GM18909 (cell line): ENCODE measurements around the gene ZNF560.
"Not testable (repeated sequence)": the region's sequence is repeated elsewhere in the genome, so short reads cannot be mapped to it uniquely, and the experiment has no call there.

Experiments
- ATAC-seq: cut with Tn5 transposase; IDR thresholded peaks from one replicate; pipeline ENCODE4 v1.9.1; 2021; ENCODE audit warnings: mild to moderate bottlenecking; ENCODE audit not compliant: unreplicated experiment, poor library complexity

ZNF560 gene

DNA sequence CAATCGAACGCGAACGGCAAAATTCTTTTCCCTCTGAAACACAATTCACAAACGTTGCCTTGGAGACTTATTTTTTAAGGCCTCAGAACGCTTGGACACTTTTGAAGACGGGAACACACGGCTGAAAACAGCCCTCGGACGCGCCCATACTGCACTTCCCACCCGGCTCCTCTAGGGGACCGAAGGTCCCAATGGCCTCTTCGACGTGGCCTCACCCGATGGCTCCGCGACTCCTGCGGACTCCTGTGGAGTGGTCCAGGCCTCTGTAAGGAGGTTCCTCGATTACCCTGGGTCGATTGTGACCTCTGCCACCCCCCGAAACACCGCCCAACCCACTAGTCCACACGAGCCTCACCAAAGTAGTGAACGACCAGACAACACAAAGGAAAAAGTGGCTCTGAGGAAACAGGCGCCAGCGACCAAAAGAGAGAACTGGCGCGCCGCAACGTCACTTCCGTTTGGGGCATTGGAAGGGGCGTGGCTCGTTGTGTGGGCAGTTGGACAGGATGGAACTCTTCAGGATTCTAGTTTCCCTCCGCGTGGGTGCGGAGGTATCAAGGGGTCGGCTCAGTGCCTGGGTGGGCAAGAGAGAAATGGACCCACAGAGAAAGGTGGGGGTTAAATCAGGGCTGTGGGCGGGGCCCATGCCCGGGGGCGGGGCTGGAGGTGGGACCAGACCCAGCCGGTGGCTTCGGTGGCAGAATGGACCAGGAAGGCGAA, at the start of gene ZNF560:
TSS of gene ZNF560 (minus strand) at position 434 of the 720 bp plus-strand sequence. CDS start 23,303 bp downstream, outside the sequence.
- no peak for ATAC-seq

DNA sequence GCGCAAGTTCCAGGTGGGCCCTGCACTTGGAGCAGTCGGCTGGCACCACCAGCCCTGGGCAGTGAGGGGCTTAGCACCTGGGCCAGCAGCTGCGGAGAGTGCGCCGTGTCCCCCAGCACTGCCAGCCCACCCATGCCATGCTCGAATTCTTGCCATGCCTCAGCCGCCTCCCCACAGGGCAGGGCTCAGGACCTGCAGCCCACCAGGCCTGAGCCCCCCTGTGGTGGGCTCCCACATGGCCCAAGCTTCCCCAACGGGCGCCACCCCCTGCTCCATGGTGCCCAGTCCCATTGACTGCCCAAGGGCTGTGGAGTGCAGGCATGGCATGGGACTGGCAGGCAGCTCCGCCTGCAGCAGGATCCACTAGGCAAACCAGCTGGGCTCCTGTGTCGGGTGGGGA, 49.5 kb upstream of the ZNF560 start:
- no peak for ATAC-seq

DNA sequence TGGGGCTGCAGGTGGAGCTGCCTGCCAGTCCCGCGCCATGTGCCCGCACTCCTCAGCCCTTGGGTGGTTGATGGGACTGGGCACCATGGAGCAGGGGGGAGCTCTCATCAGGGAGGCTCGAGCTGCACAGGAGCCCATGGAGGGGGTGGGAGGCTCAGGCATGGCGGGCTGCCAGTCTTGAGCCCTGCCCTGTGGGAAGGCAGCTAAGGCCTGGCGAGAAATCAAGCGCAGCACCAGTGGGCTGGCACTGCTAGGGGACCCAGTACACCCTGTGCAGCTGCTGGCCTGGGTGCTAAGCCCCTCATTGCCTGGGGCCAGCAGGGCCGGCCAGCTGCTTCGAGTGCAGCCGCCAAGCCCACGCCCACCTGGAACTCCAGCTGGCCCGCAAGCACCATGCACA, 42.9 kb upstream of the ZNF560 start:
- ATAC-seq = not testable (repeated sequence)

DNA sequence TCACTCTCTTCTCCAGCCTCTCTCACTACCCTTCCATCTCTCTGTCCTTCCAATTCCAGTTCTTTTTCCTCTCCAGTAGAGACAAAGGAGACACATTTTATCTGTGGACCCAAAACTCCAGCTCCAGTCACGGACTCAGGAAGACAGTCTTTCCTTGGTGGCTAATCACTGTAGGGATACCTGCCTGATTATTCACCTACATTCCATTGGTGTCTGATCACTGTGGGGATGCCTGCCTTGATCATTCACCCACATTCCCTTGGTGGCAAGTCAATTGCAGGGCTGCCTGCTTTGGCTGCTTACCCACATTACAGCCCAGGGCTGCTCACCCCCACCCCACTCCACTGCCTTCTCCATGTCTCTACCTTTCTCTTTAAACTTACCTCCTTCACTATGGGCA, 41.5 kb upstream of the ZNF560 start:
- not testable (repeated sequence) for ATAC-seq

DNA sequence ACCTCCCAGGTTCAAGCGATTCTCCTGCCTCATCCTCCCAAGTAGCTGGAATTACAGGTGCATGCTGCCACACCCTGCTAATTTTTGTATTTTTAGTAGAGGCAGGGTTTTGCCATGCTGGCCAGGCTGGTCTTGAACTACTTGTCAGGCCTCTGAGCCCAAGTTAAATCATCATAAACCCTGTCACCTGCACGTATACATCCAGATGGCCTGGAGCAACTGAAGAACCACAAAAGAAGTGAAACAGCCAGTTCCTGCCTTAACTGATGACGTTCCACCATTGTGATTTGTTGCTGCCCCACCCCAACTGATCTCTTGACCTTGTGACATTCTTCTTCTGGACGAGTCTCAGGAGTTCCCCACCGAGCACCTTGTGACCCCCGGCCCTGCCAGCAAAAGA, 40.8 kb upstream of the ZNF560 start:
- ATAC-seq = not testable (repeated sequence)

DNA sequence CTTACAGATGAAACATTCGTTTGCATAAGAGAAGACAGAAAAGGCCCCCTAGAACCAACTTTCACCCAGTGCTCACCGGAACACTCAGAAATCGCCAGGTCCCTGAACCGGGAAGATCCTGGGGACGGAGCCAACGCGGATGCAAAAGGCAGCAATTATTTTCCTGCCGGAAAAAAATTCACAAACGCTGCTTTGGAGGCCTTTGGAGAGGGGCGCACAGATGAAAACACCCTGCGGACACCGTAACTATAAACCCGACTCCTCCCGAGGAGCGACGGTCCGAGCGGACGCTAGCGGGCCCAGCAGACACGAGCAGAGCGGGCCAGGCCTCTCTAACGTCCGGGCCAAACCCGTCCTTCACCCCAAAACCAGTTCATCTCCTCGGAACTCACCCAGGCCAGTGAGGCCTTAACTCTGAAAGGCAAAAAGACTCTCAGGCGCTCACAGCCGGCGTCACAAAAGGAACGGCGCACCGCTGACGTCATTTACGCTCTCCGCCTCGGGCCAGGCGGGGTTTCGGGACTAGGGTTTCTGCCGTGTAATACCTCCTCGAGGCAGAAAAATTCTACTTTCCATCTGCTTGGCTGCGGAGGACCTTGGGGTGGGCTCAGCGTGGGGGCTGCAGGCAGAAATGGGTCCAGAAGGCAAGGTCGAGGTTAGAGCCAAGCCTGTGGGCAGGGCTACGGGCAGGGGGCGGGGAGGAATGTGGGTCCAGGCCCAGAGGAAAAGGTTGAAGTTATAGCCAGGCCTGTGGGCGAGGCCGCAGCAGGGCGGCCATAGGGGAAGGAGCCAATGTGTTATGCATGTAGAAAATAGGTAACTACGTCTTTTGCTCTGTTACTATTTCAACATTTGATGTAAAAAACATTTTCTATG, 40.0 kb upstream of the ZNF560 start, which contains the start of gene ZNF426:
TSS of gene ZNF426 (minus strand) at position 463 of the 876 bp plus-strand sequence. CDS start 2,413 bp downstream, outside the sequence.
- ATAC-seq = peak; percentile 77

DNA sequence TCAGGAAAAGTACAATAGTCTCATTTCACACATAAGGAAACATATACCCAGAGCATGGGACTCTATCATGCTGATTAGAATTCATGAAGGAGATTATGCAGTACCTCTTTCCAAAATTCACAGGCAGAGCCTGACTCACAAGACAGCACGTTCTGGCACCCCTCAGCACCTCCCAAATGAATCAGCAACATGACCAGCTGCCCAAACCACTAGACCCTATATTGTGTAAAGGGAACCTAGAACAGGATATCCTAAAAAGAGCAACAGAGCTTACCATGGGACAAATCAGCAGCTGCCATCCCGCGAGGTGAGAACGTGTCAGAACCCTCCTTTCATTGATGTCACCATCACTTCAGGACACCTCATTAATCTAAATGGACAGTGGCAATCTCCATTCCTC, 37.5 kb upstream of the ZNF560 start:
- no peak for ATAC-seq

DNA sequence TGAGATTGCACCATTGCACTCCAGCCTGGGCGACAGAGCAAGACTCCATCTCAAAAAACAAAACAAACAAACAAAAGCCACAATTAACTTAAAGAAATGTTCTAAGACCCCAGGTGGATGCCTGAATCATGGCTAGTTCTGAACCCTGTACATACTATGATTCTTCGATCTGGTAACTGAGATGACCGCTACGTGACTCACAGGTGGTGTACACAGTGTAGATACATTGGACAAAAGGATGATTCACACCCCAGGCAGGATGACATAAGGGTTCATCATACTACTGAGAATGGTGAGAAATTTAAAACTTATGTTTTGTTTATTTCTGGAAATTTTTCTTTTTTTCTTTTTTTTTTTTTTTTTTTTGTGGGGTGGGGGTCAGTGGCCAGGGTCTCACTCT, 33.5 kb upstream of the ZNF560 start:
- no peak for ATAC-seq

DNA sequence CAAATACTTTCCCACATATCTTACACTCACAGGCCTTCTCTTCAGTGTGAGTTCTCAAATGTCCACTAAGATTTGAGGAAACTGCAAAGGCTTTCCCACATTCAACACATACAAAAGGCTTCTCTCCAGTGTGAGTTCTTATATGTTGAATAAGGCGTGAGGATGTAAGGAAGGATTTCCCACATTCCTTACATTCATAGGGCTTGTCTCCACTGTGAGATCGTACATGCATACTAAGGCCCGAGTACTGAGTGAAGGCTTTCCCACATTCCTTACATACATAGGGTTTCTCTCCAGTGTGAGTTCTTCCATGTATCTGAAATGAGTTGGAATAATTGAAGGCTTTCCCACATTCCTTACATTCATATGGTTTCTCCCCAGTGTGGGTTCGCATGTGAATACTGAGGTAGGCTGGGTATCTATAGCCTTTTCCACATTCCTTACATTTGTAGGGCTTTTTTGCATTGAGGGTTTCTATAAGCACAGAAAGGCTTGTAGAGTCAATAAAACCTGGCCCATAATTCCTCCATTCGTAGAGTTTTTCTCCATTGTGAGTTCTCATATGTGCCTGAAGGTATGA, 30.4 kb upstream of the ZNF560 start:
- ATAC-seq = no peak

DNA sequence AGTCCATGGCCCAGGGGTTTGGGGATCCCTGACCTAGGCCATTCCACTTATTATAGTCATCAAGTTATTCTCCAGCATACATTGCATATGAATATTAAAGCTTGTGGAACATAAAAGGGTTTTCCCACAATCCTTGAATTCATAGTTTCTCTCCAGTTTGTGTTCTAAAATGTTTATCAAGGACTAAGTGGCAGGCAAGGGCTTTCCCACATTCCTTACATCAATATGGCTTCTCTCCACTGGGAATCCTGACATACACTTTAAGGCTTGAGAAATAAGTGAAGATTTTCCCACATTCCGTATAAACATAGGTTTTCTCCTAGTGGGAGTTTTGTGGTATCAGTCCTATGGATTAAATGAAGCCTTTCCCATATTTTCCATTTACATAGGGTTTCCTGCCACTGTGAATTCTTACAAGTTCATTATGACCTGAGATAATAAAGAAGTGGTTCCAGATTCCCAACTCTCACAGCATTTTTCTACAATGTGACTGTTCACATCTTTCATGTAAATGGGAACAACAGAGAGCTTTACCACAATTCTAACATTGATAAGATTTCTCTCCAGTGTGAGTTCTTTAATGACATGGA, 25.6 kb upstream of the ZNF560 start:
- no peak for ATAC-seq

DNA sequence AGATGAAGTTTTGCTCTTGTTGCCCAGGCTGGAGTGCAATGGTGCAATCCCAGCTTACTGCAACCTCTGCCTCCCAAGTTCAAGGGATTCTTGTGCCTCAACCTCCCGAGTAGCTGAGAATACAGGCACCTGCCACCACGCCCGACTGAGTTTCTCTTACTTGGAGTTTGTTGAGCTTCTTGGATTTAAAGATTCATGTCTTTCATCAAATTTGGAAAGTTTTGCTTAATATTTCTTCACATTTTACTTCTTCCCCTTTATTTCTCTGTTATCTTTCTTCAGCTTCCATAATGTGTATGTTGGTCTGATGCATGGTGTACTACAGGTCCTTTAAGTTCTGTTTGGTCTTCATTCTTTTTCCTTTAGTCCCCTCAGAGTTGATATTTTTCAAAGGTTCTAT, 8.9 kb upstream of the ZNF560 start:
- ATAC-seq = no peak

DNA sequence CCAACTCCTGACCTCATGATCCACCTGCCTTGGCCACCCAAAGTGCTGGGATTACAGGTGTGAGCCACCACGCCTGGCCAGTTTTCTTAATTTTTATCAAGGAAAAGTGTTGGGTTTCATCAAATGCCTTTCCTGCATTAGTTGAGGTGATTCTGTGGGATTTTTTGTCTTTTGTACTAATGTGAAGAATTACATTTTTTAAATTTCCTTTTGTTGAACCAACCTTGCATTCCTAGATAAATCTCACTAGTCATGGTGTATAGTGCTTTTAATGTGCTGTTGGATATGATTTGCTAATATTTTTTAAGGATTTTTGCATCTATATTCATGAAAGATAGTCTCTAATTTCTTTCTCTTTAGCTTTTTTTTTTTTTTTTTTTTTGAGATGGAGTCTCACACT, 2.4 kb upstream of the ZNF560 start:
- no peak for ATAC-seq

DNA sequence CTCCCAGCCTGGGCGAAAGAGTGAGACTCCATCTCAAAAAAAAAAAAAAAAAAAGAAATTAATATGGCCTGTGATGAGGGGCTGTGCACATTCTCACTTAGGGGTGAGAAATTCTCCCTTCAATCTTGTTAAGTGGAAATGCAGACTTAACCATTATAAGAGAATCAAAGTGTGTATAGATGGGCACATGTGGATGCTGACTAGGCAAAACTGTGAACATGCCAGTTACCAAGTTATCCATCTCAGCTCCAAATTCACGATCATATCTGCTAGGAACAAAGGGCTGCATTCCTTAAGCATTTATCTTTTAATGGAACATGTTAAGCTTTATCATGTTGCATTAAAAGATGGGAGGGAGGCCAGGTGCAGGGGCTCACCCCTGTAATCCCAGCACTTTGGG, 4.3 kb downstream of the ZNF560 start:
- no peak for ATAC-seq

DNA sequence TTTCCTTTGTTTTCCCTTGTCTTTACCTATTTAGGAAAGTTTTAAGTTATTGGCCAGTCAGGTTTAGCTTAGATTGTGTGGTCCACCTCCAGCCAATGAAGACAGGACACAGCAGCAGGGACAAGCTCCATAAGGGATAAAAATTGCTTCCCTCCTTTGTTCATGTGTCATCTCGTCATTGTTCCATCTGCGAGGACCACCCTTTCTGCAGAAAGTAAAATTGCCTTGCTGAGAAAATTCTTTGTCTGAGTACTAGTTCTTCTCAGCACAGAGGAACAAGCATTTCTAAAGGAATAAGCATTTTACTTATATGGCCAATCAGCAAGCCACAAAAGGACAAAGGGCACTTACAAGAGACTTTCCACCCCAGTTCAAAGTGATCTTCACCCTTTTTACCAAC, 11.4 kb downstream of the ZNF560 start:
- ATAC-seq = no peak

DNA sequence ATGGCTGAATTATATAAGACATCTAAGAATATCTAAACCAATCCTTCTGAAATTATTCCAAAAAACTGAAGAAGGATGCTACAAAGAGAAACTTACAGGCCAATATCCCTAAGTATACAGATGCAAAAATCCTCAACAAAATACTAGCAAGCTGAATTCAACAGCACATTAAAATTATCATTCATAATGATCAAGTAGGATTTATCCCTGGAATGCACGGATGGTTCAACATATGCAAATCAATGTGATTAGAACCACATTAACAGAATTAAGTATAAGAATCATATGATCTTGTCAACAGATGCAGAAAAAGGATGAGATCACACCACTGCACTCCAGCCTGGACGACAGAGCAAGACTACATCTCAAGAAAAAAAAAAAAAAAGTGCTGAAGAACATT, 13.3 kb downstream of the ZNF560 start:
- no peak for ATAC-seq

DNA sequence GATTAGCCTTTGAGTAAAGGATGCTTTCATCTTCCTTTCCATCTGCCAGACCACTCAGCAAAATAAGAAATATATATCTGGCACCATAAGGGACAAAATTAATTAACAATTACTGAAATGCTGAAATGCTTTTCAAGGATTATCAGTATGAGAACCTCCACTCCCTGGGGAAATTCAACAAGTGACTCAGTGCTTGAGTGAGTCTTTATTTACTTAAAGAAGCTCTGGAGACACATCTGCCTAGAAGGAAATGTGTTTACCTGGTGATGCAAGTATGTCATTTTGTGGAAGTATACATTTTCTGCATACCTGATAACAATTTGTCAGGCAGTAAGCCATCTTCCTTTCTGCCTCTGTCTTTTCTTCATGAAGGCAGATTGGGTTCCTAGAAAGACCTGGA, 23.4 kb downstream of the ZNF560 start:
- no peak for ATAC-seq

DNA sequence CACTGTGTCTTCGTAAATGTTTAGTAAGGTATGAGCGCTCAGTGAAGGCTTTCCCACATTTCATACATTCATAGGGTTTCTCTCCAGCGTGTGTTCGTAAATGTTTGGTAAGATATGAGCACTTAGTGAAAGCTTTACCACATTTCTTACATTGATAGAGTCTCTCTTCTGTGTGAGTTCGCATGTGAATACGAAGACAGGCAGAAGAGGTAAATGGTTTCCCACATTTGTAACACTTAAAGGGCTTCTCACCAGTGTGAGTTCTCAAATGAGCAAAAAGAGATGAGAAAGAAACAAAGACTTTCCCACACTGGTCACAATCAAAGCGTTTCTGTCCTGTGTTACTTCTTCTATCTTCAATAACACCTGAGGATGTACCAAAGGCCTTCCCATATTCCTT, 31.3 kb downstream of the ZNF560 start:
- no peak for ATAC-seq

DNA sequence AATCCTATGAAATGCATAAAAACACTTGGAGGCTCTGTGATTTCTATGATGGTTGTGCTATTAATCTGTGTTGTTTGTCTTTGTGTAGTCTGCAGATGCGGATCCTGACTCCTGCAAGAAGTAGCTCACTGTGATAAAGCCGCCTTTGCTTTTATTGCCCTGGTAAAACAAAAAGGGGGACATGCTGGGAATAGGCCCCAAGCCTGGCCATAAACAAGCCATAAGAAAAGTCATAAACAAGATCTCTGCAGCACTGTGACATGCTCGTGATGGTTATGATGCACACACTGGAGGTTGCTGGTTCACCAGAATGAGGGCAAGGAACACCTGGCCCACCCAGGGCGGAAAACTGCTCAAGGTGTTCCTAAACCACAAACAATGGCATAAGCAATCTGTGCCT, 36.5 kb downstream of the ZNF560 start:
- no peak for ATAC-seq

DNA sequence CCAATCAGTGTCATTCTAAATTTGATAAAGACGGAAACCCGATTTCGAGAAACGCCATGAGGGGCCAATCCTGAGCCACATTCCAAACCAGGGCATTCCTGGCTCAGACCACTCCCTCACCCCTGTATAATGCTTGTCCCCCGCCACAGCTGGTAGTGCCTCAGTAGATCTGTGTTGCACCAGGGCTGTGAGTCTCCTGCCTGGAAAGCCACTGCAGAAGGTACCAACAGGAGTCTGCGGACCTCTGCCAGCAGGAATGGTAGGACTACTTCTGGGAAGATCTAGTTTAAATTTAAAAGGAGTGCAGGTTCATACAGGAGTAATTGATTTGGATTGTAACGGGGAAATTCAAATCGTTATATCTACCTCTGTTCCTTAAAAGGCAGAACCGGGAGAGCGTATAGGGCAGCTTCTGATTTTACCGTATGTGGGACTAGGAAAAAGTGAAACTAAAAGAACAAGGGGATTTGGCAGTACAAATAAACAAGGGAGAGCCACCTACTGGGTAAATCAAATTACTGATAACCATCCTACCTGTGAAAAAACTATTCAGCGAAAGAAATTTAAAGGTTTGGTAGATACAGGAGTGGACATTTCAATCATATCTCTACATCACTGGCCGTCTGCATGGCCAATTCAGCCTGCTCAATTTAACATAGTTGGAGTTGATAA, 42.3 kb downstream of the ZNF560 start:
- ATAC-seq = no peak

DNA sequence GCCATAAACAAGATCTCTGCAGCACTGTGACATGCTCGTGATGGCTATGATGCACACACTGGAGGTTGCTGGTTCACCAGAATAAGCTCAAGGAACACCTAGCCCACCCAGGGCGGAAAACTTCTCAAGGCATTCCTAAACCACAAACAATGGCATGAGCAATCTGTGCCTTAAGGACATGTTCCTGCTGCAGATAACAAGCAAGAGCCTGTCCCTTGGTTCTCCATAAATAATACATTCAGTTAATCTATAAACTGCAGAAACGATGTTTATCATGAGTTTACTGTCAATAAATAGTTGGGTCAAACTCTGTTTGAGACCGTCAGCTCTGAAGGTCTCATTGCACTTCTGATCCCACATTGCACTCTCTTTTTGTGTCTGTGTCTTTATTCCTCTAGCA, 44.5 kb downstream of the ZNF560 start:
- ATAC-seq = no peak
